ENCODE measurements around the gene LRRC25. TPM values are rescaled to one million over a fixed set of nuclear protein-coding genes. Genes with fewer than 3 reads are reported as not detected.

Gene LRRC25
- total RNA-seq, 1 donor from 2014 or later: 0.06 TPM

DNA sequence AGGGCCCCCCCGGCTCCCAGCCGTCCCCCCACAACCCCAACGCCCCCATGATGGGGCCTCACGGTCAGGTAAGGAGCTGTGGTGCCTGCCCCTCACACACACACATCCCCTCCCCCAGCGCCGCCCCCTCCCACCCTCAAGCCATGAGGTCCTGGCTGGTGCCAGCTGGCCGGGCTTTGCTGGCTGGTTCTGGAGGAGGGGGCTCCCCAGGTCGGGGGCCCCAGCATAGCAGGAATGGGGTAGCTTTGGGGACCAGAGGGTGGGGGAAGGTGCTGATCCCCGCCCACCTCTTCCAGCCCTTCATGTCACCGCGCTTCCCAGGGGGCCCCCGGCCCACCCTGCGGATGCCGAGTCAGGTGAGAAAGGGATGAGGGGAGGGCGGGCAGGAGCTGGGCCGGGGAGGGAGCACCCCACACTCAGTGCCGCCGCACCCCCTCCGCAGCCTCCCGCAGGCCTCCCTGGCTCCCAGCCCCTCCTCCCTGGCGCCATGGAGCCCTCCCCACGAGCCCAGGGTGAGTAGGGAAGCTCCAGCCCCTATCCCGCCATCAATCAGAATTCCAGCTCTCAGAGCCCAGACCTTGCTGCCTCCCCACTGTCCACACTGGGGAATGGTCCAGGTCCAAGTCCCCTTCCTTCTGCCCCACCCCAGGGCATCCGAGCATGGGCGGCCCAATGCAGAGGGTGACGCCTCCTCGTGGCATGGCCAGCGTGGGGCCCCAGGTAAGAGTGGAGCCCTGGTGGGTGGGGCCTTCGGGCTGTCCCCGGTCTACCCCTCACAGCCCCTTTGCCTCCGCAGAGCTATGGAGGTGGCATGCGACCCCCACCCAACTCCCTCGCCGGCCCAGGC is 34.2 kb upstream of the LRRC25 start:
- H3K4me3 ChIP-seq (ENCODE audit: low read depth, low read length): no peak overlapping the region
- TF ChIP-seq, protein P1, sequence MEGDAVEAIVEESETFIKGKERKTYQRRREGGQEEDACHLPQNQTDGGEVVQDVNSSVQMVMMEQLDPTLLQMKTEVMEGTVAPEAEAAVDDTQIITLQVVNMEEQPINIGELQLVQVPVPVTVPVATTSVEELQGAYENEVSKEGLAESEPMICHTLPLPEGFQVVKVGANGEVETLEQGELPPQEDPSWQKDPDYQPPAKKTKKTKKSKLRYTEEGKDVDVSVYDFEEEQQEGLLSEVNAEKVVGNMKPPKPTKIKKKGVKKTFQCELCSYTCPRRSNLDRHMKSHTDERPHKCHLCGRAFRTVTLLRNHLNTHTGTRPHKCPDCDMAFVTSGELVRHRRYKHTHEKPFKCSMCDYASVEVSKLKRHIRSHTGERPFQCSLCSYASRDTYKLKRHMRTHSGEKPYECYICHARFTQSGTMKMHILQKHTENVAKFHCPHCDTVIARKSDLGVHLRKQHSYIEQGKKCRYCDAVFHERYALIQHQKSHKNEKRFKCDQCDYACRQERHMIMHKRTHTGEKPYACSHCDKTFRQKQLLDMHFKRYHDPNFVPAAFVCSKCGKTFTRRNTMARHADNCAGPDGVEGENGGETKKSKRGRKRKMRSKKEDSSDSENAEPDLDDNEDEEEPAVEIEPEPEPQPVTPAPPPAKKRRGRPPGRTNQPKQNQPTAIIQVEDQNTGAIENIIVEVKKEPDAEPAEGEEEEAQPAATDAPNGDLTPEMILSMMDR (conservative IDR thresholded peaks at IDR 0.05; ENCODE audit: low read depth, low read length): no peak
- DNase-seq (ENCODE audit: low read depth): no peak

DNA sequence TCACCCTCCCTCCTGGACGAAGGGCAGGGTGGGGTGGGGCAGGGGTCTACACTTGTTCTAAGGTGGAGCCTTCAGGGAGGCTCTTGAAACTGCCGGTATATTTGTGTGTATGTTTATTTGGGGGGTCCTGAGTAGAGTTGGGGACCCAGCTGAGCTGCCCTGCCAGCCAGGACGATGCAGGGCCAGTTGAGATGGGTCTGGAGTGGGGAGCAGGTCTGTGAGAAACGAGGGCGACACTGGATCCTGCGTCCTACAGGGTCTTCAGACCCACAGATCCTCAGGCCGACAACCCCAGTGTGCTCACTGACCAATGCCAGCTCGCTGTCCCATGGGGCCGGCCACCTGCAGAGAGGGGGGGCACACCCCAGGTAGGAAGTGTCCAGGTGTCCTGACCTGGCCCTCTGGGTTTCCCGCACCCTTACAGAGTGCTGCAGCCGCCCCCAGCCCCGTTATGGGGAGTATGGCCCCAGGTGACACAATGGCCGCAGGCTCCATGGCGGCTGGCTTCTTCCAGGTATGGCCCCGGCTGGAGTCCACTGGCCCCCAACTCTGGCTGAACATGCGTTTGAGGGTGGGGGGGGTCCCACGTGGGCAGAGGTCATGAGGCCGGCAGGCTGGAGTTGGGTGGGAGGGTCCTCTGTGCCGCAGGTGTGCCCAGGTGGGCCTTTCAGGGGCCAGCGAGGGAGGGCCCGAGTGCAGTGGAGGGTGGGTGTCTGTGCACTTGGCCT is 33.2 kb upstream of the LRRC25 start:
- H3K4me3 ChIP-seq (ENCODE audit: low read depth, low read length): no peak overlapping the region
- no peak for DNase-seq (ENCODE audit: low read depth)
- TF ChIP-seq, protein P1 (conservative IDR thresholded peaks at IDR 0.05; ENCODE audit: low read depth, low read length): no peak

DNA sequence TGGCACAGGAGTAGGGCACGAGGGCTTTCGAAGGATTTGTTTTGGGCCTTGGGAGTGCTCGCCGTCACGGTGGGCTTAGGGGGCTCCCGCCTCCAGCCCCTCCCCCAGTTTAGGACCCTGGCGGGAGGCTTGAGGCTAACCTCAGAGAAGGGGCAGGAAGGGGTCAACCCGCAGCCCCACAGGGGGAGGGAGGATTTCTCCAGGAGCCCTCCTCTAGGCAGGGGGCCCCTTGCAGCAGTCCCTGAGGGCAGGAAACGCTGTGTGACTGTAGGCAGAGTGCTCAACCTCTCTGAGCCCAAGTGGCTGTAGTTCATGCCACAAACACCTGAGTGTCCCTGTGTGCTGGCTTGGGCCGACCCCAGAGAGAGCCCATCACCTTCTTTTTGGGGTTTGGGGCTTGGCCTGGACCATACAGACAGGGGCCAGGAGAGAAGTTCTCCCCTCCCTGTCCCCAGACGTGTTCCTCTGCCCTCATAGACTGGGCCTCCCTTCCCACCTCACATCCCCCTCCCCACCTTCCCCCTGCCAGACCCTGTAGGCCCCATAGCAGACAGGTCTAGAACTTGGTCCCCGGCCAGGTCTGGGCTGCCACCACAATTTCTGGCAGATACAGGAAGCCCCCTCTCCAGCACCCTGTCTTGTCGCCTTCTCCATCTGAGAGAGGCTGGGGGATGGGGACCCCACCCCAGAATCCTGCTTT is 32.4 kb upstream of the LRRC25 start:
- no peak for DNase-seq (ENCODE audit: low read depth)
- TF ChIP-seq, protein P1 (conservative IDR thresholded peaks at IDR 0.05; ENCODE audit: low read depth, low read length): no peak
- no peak overlapping the region for H3K4me3 ChIP-seq (ENCODE audit: low read depth, low read length)

DNA sequence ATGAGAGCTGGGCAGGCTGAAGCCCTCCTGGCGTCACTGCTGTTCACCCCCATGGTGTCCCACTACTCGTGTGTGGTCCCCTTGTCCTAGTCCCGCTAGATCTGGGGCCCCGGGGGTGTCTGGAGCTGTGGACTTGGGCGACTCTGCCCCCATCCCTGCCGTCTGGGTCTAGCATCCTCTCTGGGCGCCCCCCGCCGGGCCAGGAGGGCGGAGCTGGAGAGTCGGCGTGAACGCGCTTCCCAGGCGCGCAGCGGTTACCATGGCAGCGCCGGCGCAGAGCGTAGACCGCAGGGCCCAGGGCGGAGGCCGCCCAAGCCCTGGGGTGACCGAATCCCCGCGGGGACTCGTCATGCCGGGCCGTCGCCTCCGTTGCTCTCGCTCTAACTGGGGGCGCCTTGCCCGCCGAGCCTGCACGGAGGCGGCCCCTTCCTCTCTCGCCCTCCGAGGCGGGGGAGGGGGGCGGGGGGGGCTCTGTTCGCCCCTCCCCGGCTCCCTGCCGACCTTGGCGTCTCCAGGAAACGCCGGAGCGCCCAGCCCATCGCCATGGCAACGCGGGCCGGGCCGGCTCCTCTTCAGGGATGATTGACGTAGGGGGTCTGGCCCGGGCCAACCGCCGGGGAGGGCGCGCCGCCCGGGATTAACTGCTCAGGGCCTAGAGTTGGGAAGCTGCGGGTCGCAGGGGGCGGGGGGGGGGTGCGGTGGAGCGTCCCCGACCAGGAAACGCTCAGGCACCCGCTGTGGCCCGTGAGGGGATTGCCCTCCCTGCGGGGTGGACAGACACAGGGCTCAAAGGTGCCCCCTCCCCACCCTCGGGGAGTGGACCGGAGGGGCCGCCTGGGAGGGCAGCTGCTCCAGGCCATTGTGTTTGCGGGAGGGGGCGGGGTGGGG is 31.6 kb upstream of the LRRC25 start:
- TF ChIP-seq, protein P1 (conservative IDR thresholded peaks at IDR 0.05; ENCODE audit: low read depth, low read length): no peak
- no peak overlapping the region for H3K4me3 ChIP-seq (ENCODE audit: low read depth, low read length)
- DNase-seq (ENCODE audit: low read depth): no peak

DNA sequence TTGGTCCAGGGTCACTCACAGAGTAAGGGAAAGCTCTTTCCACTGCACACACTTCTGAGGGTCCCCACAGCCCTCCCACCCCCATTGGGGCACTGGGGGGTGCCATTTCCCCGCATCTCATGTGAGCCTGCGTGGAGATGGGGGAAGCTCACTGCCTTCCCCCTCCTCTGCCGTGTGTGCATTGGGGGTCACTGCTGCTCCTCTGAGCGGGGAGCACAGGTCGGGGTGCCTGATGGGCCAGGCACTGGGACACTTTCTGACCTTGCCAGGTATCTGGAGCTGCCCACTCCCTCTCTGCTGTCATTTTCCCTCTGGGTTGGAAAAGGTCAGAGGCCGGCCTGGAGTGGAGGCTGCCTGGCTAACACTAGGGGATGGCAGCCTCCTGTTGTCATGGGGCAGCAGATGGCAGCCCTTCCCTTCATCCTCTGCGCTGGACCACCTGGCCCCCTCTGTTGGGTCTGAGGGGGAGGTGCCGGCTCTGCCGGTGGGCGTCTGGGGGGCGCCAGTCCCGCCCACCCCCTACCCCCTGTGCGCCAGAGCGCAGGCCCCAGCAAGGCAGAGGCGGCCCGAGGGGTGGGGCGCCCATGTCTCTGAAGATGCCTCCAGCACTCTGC is 30.9 kb upstream of the LRRC25 start:
- no peak overlapping the region for H3K4me3 ChIP-seq (ENCODE audit: low read depth, low read length)
- no peak for DNase-seq (ENCODE audit: low read depth)
- TF ChIP-seq, protein P1 (conservative IDR thresholded peaks at IDR 0.05; ENCODE audit: low read depth, low read length): no peak

DNA sequence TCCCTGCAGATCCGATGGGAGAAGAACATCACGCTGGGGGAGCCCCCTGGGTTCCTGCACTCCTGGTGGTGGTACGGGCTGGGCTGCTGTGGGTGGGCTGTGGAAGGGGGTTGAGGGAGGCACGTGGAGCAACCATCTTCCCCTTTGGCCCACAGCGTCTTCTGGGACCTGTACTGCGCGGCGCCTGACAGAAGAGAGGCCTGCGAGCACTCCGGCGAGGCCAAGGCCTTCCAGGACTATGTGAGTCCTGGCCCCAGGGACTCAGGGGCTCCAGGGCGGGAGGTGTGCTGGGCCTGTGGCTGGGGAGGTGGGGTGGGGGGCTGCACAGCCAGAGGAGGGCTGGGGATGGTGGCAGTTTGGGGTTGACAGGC is 30.3 kb upstream of the LRRC25 start:
- H3K4me3 ChIP-seq (ENCODE audit: low read depth, low read length): no peak overlapping the region
- TF ChIP-seq, protein P1 (conservative IDR thresholded peaks at IDR 0.05; ENCODE audit: low read depth, low read length): no peak
- DNase-seq (ENCODE audit: low read depth): no peak

Data from epithelial cell of proximal tubule (primary cell).